Peyer's patch (tissue), 4 donors: ENCODE results near the gene ECSIT.

Experiments used
- CTCF ChIP-seq, 6 experiments: fragments of 450-650 bp in 4 of 6; fragments of 200-600 bp in 2 of 6; sonication (generic) in 1 of 6; IDR thresholded peaks; one replicate each; pipeline ENCODE4 v1.5.1; 2017 to 2019; ENCODE audit warnings: antibody characterized with exemption in 6 of 6, mild to moderate bottlenecking in 3 of 6, moderate library complexity in 1 of 6
- POLR2A ChIP-seq, 2 donors: fragments of 450-650 bp; IDR thresholded peaks; one replicate each; pipeline ENCODE4 v1.5.1; 2017; ENCODE audit warnings: antibody characterized with exemption in 2 of 2, mild to moderate bottlenecking in 2 of 2, moderate library complexity in 2 of 2

- TF ChIP-seq CTCF (IDR thresholded peaks at IDR 0.05) = peak in 3 of 6 experiments; percentile 6 to 15 (median 9)
- no peak for TF ChIP-seq POLR2A (IDR thresholded peaks at IDR 0.05)
These were observed 1.5 kb upstream of the ECSIT start for GRCh38 chr19:11530432-11530831.
